Osteocyte (in vitro differentiated cells): ENCODE results near the gene ZNF423. TPM values are rescaled to one million over a fixed set of nuclear protein-coding genes. Genes with fewer than 3 reads are reported as not detected.
A peak's percentile ranks its signal among the peaks of the same experiment; 100 is the strongest.

Experiments
- DNase-seq: peaks from one replicate; pipeline ENCODE4 v3.0.0; 2021; ENCODE audit warnings: mixed read lengths; ENCODE audit not compliant: unreplicated experiment; ENCODE audit errors: extremely low spot score
- H3K27ac Mint-ChIP-seq: one replicate; pipeline ENCODE4 v1.8.0; 2021; ENCODE audit warnings: mild to moderate bottlenecking, mixed read lengths; ENCODE audit not compliant: unreplicated experiment
- H3K27me3 Mint-ChIP-seq: one replicate; pipeline ENCODE4 v1.8.0; 2021; ENCODE audit warnings: mixed read lengths; ENCODE audit not compliant: unreplicated experiment
- H3K36me3 Mint-ChIP-seq: one replicate; pipeline ENCODE4 v1.8.0; 2021; ENCODE audit warnings: mixed read lengths; ENCODE audit not compliant: unreplicated experiment
- H3K4me1 Mint-ChIP-seq: one replicate; pipeline ENCODE4 v1.8.0; 2021; ENCODE audit warnings: mixed read lengths; ENCODE audit not compliant: unreplicated experiment
- H3K4me3 Mint-ChIP-seq: one replicate; pipeline ENCODE4 v1.8.0; 2021; ENCODE audit warnings: mild to moderate bottlenecking, moderate library complexity, mixed read lengths; ENCODE audit not compliant: unreplicated experiment
- H3K9me3 Mint-ChIP-seq: one replicate; pipeline ENCODE4 v1.8.0; 2021; ENCODE audit warnings: mixed read lengths; ENCODE audit not compliant: unreplicated experiment
- total RNA-seq: library from RNA; stranded (reverse); gene quantifications from 2 replicates; pipeline ENCODE4 v1.2.1, GENCODE V29; 2021
- TF ChIP-seq, protein P1 (sequence below): fragments of 200-600 bp; sonication (generic); IDR thresholded peaks from 2 replicates; pipeline ENCODE4 v1.5.0; 2021; ENCODE audit warnings: antibody characterized with exemption, mild to moderate bottlenecking, moderate library complexity

Gene ZNF423
- total RNA-seq, 1 donor from 2014 or later = 25.1 TPM

DNA sequence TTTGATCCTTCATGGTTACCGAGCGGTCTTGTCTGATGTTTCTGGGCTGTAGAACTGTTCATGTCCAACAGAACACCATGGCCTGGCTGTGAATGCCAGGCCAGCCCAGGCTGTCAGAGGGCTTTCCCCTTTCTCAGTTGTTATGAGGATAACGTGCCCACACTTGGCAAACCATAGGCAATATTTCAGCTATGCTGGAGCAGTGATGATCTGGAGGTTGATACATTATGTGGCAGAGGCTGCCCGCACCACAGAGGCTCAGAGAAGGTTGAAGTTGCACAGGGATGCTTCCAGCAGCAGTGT is 389.4 kb downstream of the ZNF423 start:
- no peak overlapping the region for H3K27ac Mint-ChIP-seq
- H3K27me3 Mint-ChIP-seq = peaks cover 33% of the 10 kb centered on the region
- no peak overlapping the region for H3K4me3 Mint-ChIP-seq
- DNase-seq = no peak
- no peaks in the 10 kb centered on the region for H3K9me3 Mint-ChIP-seq
- no peaks in the 10 kb centered on the region for H3K36me3 Mint-ChIP-seq
- TF ChIP-seq, protein P1, sequence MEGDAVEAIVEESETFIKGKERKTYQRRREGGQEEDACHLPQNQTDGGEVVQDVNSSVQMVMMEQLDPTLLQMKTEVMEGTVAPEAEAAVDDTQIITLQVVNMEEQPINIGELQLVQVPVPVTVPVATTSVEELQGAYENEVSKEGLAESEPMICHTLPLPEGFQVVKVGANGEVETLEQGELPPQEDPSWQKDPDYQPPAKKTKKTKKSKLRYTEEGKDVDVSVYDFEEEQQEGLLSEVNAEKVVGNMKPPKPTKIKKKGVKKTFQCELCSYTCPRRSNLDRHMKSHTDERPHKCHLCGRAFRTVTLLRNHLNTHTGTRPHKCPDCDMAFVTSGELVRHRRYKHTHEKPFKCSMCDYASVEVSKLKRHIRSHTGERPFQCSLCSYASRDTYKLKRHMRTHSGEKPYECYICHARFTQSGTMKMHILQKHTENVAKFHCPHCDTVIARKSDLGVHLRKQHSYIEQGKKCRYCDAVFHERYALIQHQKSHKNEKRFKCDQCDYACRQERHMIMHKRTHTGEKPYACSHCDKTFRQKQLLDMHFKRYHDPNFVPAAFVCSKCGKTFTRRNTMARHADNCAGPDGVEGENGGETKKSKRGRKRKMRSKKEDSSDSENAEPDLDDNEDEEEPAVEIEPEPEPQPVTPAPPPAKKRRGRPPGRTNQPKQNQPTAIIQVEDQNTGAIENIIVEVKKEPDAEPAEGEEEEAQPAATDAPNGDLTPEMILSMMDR = no peak
- H3K4me1 Mint-ChIP-seq = peaks cover 2% of the 10 kb centered on the region

DNA sequence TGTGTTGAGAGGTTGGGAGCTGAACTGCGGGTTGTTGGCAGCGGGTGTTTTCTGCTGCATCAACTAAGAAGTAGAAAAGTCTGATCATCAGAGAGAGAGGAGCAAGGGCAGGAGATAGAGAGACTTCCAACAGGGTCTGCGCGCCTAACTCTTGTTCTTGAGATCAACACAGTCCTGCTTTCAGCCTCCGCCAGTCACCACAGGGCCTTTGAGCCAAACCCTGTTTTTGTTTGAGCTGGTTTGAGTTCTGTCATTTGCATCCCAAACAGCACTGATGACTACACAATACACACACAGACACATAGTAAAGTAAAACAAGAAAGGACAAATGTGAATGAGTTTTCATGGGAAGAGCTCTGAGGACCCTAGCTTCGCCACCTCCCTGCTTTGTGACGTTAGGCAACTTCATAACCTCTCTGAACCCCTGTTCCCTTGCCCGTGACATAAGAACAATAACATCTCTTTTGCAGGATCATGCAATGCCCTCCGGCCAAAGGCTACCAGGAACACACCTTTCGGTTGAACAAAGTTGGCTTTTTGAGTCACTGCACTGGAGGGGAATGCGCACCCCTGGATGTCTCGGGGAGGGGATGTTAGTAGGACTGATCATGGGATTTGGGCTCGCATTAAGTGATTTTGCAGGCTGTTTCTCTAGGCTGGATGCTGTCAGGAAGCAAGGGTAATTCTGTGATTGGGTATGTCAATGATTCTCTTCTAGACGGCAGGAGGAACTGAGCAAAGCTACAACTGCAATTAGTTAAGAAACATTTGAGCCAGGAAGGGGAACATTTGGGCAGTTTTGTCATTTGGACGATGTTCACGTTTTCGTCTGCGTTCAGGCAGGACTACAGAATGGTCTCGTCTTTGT is 390.0 kb downstream of the ZNF423 start:
- H3K27me3 Mint-ChIP-seq = peaks cover 30% of the 10 kb centered on the region

DNA sequence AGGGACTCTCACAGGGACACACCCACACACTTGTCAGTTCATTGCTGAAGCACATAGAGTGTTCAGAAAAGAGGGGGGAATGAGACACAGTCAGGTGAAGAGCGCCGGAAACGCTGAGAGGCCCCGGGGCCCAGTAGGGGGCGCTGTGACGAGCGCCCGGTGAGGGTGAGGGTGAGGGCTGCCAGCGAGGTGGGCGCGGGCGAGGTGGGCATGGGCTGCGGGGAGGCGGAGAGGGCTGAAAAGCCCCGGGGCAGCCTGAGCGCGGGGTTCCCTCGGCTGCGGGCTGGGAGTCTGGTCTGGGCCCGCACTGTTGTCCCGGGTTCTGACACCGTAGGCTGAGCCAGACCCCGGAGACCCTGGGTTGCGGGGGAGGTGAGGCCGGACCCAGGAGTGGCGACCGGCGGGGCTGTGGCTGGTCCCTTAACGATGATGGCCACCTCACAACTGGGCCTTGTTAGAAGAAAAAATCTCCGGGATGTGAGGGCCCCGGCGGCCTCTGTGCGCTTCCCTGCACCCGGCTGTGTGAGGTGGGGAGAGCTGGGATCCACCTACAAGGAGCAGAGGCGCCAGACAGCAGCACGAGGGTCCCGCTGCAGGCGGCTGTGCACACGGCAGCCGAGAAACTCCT is 390.9 kb downstream of the ZNF423 start:
- Mint-ChIP-seq H3K36me3 (no peaks in the 10 kb centered on the region), H3K4me1 (no peaks in the 10 kb centered on the region), H3K27ac (no peak overlapping the region), H3K27me3 (peaks cover 31% of the 10 kb centered on the region), H3K9me3 (no peaks in the 10 kb centered on the region), H3K4me3 (no peak overlapping the region)
- peak; percentile 81 for DNase-seq
- TF ChIP-seq, protein P1 = peak; percentile 34

More for the DNA sequence above, 390.0 kb downstream of the ZNF423 start:
- Mint-ChIP-seq H3K27ac (no peak overlapping the region), H3K36me3 (no peaks in the 10 kb centered on the region), H3K4me3 (no peak overlapping the region), H3K4me1 (peaks cover 2% of the 10 kb centered on the region), H3K9me3 (no peaks in the 10 kb centered on the region)
- TF ChIP-seq, protein P1 = no peak
- peak; percentile 77 for DNase-seq

DNA sequence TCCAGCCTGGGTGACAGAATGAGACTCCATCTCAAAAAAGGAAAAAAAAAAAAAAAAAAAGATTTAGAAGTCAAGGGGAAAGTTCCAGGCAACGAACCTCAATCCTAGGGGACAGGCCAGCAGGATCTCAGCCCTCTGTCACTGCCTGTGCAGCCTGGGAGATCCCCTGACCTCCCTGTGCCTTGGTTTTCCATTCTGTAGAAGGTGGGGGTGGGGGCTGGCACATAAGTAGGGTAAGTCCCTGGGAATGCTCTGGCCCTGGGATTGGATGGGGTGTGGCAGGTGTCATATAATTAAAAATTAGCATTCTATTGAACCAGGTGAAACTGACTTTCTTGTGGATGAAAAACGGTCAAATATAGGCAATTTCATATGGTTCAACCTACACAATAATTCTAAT is 391.8 kb downstream of the ZNF423 start:
- H3K27me3 Mint-ChIP-seq = peaks cover 31% of the 10 kb centered on the region
- H3K4me3 Mint-ChIP-seq = no peak overlapping the region

DNA sequence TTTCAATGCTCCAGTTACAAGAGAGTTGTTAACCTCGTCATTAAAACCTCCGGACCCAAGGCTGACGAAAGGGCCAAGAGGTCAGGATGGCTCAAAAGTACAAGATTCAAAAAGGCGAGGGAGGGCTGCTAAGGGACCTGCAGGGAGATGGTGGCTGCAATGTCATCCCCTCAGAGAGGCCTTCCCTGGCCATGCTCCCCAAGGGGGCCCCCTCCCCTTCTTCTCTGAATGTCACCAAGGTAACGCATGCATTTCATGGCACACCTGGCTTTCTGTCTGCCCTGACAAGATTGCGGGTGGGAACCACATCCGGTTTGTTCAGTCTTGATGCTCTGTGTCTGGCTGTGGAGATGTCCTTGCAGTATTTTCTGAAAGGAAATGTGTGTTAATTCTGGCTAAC is 392.4 kb downstream of the ZNF423 start:
- TF ChIP-seq, protein P1 = no peak
- Mint-ChIP-seq H3K4me3 (no peak overlapping the region), H3K9me3 (no peaks in the 10 kb centered on the region), H3K36me3 (no peaks in the 10 kb centered on the region), H3K27me3 (peaks cover 34% of the 10 kb centered on the region), H3K27ac (no peak overlapping the region), H3K4me1 (no peaks in the 10 kb centered on the region)
- DNase-seq = peak; percentile 74

More for the DNA sequence above, 391.8 kb downstream of the ZNF423 start:
- TF ChIP-seq, protein P1 = no peak
- DNase-seq = no peak
- Mint-ChIP-seq H3K36me3 (no peaks in the 10 kb centered on the region), H3K9me3 (no peaks in the 10 kb centered on the region), H3K4me1 (no peaks in the 10 kb centered on the region), H3K27ac (no peak overlapping the region)
